ENCODE data around the gene ZHX3. TPM values are rescaled to one million over a fixed set of nuclear protein-coding genes. Genes with fewer than 3 reads are reported as not detected.

The ZHX3 gene
- total and polyA plus RNA-seq, 10 donors, result 1.6 to 26.7 (median 12.3) TPM

DNA sequence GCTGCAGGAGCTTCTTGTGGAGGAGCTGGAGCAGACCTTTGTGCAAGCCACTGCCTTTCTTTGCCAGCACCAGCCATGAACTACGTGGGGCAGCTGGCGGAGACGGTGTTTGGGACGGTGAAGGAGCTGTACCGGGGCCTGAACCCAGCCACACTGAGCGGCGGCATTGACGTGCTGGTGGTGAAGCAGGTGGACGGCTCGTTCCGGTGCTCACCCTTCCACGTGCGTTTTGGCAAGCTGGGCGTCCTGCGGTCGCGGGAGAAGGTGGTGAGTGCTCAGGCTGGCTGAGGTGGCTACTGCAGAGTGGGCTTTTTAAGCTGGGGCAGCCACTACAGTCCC lies 28.2 kb upstream of the ZHX3 start:
- no peaks in the 10 kb centered on the region for H3K9me3 ChIP-seq
- no peaks in the 10 kb centered on the region for H3K27me3 ChIP-seq (replicated peaks in 1 of 7)
- H3K36me3 ChIP-seq, result no peaks in the 10 kb centered on the region
- H3K4me3 ChIP-seq, result no peak overlapping the region
- peaks cover 0 to 6% (median 3%) of the 10 kb centered on the region in 6 donors for H3K4me1 ChIP-seq
- no peak overlapping the region for H3K27ac ChIP-seq
- WGBS, 5 donors, result 90 to 95% (median 93%) methylated on average over 17 of the region's 17 CpGs
- peak; percentile 72 for DNase-seq
- intact Hi-C loops (cut with DNase I; ENCODE audit: low total_unique reads), result loop anchor here (10.0 kb wide), 1 partner anchor 371 kb away; no protein-coding TSS in a partner anchor
- TF ChIP-seq POLR2A (IDR thresholded peaks at IDR 0.05) (no peak), POLR2AphosphoS5 (IDR thresholded peaks at IDR 0.05) (no peak)
- TF ChIP-seq, protein P1, sequence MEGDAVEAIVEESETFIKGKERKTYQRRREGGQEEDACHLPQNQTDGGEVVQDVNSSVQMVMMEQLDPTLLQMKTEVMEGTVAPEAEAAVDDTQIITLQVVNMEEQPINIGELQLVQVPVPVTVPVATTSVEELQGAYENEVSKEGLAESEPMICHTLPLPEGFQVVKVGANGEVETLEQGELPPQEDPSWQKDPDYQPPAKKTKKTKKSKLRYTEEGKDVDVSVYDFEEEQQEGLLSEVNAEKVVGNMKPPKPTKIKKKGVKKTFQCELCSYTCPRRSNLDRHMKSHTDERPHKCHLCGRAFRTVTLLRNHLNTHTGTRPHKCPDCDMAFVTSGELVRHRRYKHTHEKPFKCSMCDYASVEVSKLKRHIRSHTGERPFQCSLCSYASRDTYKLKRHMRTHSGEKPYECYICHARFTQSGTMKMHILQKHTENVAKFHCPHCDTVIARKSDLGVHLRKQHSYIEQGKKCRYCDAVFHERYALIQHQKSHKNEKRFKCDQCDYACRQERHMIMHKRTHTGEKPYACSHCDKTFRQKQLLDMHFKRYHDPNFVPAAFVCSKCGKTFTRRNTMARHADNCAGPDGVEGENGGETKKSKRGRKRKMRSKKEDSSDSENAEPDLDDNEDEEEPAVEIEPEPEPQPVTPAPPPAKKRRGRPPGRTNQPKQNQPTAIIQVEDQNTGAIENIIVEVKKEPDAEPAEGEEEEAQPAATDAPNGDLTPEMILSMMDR (IDR thresholded peaks at IDR 0.05 in 8 of 11, conservative IDR thresholded peaks at IDR 0.05 in 3 of 11), result no peak

DNA sequence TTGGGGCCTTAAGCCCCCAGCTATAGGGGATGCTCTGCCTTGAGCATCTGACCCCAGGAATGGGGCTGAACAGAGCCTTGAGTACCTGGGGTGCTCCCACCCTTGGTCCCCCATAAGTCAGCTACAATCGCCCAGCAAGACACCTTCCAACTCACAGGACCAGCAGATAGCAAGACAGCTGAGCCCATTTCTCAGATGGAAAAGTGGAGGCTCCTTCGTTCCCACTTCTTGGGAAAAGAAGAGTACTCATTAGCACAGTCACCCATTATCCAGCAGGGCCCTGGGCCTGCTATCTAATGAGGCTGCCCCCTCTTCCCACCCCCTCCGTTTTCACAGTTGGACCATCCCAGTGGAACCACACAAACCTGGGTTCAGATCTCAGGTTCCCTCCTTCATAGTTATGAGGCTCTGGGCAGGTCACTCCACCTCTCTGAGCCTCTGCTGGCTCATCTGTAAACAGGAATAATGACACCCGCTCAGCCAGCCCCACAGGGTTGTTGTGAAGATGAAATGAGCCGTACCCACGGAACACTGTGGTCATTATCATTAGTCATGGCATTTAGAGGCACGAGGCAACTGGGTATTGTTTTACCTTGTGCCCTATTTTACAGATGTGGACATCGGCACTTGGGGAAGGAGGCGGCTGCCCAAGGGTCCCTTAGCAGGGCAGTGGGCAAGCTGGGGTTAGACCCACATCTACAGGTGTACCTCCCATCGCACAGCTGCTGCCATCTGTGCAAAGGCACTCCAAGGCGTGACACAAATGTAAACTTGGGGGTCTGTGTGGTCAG lies 27.6 kb upstream of the ZHX3 start:
- Histone ChIP-seq H3K36me3 (no peaks in the 10 kb centered on the region), H3K27ac (no peak overlapping the region), H3K27me3 (replicated peaks in 1 of 7) (no peaks in the 10 kb centered on the region), H3K4me1 (peaks cover 5 to 12% (median 8%) of the 10 kb centered on the region in 6 donors), H3K9me3 (no peaks in the 10 kb centered on the region), H3K4me3 (no peak overlapping the region)
- TF ChIP-seq POLR2A (IDR thresholded peaks at IDR 0.05), result no peak
- peak; percentile 31 for DNase-seq
- intact Hi-C loops (cut with DNase I; ENCODE audit: low total_unique reads), result loop anchor here (10.0 kb wide), 1 partner anchor 370 kb away; no protein-coding TSS in a partner anchor
- 85 to 91% (median 86%) methylated on average over 9 to 11 of the region's 11 CpGs for WGBS, 5 donors

DNA sequence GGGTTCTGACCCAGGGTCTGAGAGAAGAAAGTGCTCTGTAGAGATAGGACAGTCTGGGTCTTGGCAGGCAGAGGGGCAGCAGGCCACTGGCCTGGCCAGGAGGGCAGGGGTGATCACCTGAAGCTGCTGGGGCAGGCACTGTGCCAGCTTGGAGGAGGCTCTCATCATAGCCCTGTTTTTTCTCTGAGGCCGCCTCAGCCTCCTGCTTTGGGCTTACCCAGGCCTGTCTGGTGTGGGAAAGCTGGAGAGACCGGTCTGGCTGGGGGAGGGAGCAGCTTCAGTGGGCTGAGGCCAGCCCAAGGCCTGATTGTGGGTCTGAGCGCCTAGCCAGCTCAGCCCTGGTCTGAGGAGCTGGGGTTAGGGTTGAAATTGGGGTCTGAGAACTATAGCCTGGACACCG lies 26.9 kb upstream of the ZHX3 start:
- 90 to 100% (median 95%) methylated on average over 2 to 4 of the region's 4 CpGs for WGBS, 5 donors
- intact Hi-C loops (cut with DNase I; ENCODE audit: low total_unique reads), result loop anchor here (10.0 kb wide), 1 partner anchor 370 kb away; no protein-coding TSS in a partner anchor
- TF ChIP-seq, protein P1 (IDR thresholded peaks at IDR 0.05 in 8 of 11, conservative IDR thresholded peaks at IDR 0.05 in 3 of 11), result no peak
- TF ChIP-seq POLR2A (IDR thresholded peaks at IDR 0.05) (no peak), POLR2AphosphoS5 (IDR thresholded peaks at IDR 0.05) (no peak)
- peaks cover 12 to 19% (median 15%) of the 10 kb centered on the region in 6 donors for H3K4me1 ChIP-seq
- H3K27ac ChIP-seq, result no peak overlapping the region
- no peak overlapping the region for H3K4me3 ChIP-seq
- peak; percentile 67 for DNase-seq
- no peaks in the 10 kb centered on the region for H3K36me3 ChIP-seq
- peaks cover 0 to 5% (median 0%) of the 10 kb centered on the region in 7 donors for H3K27me3 ChIP-seq (replicated peaks in 1 of 7)
- no peaks in the 10 kb centered on the region for H3K9me3 ChIP-seq

DNA sequence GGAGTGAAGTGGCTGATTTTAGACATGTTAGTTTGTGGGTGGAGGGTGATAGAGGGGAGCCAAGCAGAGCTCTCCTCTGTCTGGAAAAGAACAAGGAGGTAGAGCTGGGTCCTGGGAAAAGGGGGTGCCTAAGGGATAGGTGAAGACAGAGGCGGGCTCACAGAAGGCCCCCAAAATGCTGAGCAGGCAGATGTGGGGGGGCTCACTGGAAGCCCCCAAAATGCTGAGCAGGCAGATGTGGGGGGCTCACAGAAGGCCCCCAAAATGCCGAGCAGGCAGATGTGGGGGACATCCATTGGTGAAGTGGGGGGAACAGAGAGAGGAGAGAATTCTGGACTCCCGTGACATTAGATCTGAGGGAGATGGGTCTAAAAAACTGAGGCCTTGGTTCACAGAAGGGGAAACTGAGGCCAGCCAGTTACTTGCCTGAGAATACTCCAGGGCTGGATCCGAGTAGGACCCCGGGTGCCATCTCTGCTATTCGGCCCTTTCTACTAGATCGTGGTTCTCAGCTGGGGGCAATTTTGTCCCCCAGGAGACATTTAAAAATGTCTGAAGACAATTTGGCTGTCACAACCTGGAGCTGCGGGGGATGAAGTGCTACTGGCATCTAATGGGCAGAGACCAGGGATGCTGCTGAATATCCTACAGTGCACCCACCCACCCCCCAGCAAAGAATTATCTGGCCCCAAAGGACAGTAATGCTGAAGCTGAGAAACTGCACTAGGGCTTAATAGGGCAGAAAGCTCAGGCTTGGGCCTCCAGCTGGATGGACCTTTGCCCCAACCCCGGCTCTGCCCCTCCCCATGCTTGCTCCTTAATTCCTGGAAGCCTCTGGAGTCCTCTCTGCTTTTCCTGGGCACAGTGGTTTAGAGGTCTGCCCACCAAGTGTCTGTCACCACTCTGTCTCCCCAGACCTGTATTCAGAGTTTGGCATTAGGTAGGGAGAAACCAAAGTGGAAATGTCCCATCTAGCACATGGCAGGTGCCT lies 25.2 kb upstream of the ZHX3 start:
- peak; percentile 51 for DNase-seq
- TF ChIP-seq POLR2AphosphoS5 (IDR thresholded peaks at IDR 0.05) (no peak), POLR2A (IDR thresholded peaks at IDR 0.05) (no peak)
- TF ChIP-seq, protein P1 (IDR thresholded peaks at IDR 0.05 in 8 of 11, conservative IDR thresholded peaks at IDR 0.05 in 3 of 11), result no peak
- 88 to 96% (median 92%) methylated on average over 9 of the region's 9 CpGs for WGBS, 5 donors
- Histone ChIP-seq H3K4me3 (no peak overlapping the region), H3K9me3 (no peaks in the 10 kb centered on the region), H3K36me3 (no peaks in the 10 kb centered on the region), H3K27ac (no peak overlapping the region), H3K4me1 (peaks cover 14 to 23% (median 19%) of the 10 kb centered on the region in 6 donors), H3K27me3 (replicated peaks in 1 of 7) (peaks cover 0 to 9% (median 0%) of the 10 kb centered on the region in 7 donors)
- intact Hi-C loops (cut with DNase I; ENCODE audit: low total_unique reads), result loop anchor here (10.0 kb wide), 1 partner anchor 368 kb away; no protein-coding TSS in a partner anchor

Measured in spleen (tissue), 11 donors.